Fibroblast of villous mesenchyme (primary cell): ENCODE results near the gene FLII. TPM values are rescaled to one million over a fixed set of nuclear protein-coding genes. Genes with fewer than 3 reads are reported as not detected.

Experiments used
- DNase-seq: peaks from one replicate; pipeline ENCODE4 v3.0.0-alpha.2; 2010; ENCODE audit warnings: low read depth
- H3K4me3 ChIP-seq: 2 replicates; pipeline ENCODE4 v1.5.1; 2011; ENCODE audit warnings: low read depth, mild to moderate bottlenecking, low read length
- CTCF ChIP-seq: IDR thresholded peaks from 2 replicates; pipeline ENCODE4 v1.5.1; 2012; ENCODE audit warnings: low read depth, mild to moderate bottlenecking, low read length; ENCODE audit not compliant: insufficient read depth
- total RNA-seq: library from RNA; depleted of rRNA; stranded (reverse); fragments of >200 nt; gene quantifications from 2 replicates; pipeline ENCODE4 v1.2.3, GENCODE V29; 2012

FLII gene
- total RNA-seq, 1 donor = 244 TPM

GRCh38 chr17:18234853-18235380 is 23.6 kb downstream of the FLII start:
- TF ChIP-seq CTCF = no peak
- H3K4me3 ChIP-seq = no peak overlapping the region
- no peak for DNase-seq

GRCh38 chr17:18233803-18234518 is 24.6 kb downstream of the FLII start:
- no peak for TF ChIP-seq CTCF
- no peak for DNase-seq
- H3K4me3 ChIP-seq = no peak overlapping the region

DNA sequence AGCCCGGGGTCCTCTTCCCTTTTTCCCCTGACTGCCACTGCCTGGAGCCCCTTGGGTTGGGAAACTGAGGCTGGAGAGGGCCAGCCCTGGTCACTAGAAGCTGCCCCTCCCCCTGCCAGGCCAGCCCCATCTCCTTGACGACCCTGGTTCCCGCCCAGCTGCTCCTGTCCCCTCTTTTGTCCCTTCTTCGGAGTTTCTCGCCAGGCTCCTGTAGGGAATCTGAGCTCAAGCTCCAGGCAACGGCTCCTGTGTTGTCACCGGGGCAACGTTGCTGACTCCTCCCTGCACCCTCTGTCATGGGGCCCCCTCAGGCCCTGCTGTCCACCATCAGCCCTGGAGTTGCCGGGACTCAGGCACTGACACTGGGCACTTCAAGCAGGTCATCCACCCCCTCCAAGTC is 27.4 kb downstream of the FLII start:
- TF ChIP-seq CTCF = no peak
- no peak for DNase-seq
- no peak overlapping the region for H3K4me3 ChIP-seq

DNA sequence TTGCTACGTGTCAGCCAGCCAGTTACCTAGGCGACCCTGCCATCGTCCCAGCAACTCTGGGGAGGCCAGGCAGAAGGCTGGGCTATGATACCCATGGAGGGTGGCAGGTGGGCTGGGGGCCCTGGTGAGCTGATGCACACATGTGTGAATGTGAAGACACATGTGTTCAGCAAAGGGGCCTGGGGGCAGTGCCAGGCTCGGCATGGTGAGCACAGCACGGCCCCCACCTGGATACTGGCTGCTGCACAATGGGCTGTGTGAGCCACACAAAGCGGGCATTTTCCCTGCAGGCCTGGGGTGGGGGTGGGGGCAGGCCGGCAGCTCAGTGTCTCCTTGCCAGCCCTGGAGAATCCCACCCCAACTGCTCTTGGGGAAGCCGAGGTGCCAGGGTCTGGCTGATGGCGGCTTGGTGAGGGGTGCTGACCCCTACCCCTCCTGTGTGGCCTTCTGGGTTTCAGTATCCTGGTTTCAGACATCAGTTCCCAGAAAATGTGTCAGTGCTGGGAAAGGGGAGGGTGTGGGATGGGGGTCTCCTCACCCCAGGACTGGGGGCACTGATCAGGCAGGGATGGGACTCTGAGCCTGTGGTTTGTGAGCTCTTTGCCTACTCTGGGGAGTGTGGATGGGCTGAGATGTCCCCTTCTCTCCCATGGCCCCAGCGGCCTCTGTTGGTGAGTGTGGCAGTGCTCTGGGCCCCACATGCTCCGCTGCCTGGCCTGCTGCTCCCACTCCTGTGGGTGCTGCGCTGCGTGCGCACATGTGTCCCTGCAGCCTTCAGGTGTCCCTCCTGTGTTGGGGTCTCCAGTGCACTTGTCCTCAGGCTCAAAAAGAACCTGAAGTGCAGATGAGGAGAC is 28.0 kb downstream of the FLII start:
- TF ChIP-seq CTCF = no peak
- H3K4me3 ChIP-seq = no peak overlapping the region
- no peak for DNase-seq

DNA sequence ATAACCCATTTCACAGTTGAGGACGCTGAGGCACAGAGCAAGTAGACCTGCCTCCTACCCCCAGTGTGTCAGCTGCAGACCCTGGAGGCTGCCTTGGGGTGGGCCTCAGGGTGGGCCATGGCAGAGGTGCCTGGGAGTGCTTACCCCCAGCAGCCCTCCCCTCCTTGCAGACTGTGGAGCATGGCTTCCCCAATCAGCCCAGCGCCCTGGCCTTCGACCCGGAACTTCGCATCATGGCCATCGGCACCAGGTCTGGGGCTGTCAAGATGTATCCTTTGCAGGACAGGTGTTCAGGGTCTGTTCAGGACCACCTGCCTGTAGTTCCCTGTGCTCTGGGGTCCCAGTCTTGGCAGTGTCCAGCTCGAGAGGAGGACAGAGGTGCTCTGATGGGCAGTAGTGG is 28.8 kb downstream of the FLII start:
- TF ChIP-seq CTCF = no peak
- DNase-seq = no peak
- H3K4me3 ChIP-seq = no peak overlapping the region

DNA sequence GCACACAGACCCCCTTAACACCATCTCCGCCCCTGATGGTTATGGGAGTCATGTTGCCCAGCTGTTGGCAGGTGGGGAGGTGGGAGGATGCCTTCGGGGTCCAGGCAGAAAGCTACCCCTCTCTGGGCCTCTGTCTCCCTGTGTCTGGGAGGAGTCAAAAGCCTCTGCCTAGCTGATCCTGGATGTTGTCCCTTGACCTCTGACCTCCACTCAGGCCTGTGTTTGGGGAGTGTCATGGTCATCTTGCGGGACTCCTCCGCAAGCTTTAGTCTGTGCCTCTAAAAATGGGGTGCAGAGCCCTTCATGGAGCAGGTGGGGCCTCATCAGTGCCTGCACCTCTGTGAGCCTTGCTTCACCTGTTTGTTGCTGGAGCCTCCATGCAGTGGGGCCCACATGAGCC is 29.3 kb downstream of the FLII start:
- H3K4me3 ChIP-seq = no peak overlapping the region
- TF ChIP-seq CTCF = no peak
- DNase-seq = no peak
